GM12875 (cell line): Measurements from ENCODE around the gene P2RY12.
"Not testable (repeated sequence)": the region's sequence is repeated elsewhere in the genome, so short reads cannot be mapped to it uniquely, and the experiment has no call there.

Source experiments
- H3K4me3 ChIP-seq: one replicate; pipeline ENCODE4 v1.5.1; 2011; ENCODE audit warnings: low read depth, low read length, control low read depth
- TF ChIP-seq, protein P1 (sequence below): IDR thresholded peaks from 2 replicates; pipeline ENCODE4 v1.5.1; 2011; ENCODE audit warnings: low read depth, mild to moderate bottlenecking, control low read depth, inconsistent platforms, low read length, moderate library complexity, borderline replicate concordance; ENCODE audit not compliant: insufficient read depth

P2RY12 gene

GRCh38 chr3:151394611-151395010, 10.1 kb upstream of the P2RY12 start:
- H3K4me3 ChIP-seq: no peak overlapping the region
- TF ChIP-seq, protein P1, sequence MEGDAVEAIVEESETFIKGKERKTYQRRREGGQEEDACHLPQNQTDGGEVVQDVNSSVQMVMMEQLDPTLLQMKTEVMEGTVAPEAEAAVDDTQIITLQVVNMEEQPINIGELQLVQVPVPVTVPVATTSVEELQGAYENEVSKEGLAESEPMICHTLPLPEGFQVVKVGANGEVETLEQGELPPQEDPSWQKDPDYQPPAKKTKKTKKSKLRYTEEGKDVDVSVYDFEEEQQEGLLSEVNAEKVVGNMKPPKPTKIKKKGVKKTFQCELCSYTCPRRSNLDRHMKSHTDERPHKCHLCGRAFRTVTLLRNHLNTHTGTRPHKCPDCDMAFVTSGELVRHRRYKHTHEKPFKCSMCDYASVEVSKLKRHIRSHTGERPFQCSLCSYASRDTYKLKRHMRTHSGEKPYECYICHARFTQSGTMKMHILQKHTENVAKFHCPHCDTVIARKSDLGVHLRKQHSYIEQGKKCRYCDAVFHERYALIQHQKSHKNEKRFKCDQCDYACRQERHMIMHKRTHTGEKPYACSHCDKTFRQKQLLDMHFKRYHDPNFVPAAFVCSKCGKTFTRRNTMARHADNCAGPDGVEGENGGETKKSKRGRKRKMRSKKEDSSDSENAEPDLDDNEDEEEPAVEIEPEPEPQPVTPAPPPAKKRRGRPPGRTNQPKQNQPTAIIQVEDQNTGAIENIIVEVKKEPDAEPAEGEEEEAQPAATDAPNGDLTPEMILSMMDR: no peak

DNA sequence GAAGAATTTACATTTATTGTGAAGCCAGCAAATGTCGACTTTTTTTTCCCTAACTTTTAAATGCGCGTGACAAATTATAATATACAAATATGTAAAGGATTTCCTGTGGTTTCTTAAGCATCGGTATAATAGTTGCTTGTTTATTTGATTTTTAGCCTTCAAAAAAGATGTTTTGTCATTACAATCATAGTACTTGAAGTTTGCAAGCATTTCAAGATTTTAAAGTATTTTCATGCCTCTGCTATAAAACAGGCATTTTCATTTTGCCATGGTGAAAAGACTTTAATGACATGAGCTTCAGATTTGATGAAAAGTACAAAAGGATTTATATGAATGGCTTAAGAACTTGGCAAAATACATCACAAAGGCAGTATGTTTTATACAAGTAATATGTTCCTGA, 9.4 kb upstream of the P2RY12 start:
- H3K4me3 ChIP-seq: no peak overlapping the region
- TF ChIP-seq, protein P1: no peak

- TF ChIP-seq, protein P1: no peak
- no peak overlapping the region for H3K4me3 ChIP-seq
Measured at GRCh38 chr3:151393146-151393830, 8.7 kb upstream of the P2RY12 start.

GRCh38 chr3:151392191-151392590, 7.6 kb upstream of the P2RY12 start:
- not testable (repeated sequence) for H3K4me3 ChIP-seq

DNA sequence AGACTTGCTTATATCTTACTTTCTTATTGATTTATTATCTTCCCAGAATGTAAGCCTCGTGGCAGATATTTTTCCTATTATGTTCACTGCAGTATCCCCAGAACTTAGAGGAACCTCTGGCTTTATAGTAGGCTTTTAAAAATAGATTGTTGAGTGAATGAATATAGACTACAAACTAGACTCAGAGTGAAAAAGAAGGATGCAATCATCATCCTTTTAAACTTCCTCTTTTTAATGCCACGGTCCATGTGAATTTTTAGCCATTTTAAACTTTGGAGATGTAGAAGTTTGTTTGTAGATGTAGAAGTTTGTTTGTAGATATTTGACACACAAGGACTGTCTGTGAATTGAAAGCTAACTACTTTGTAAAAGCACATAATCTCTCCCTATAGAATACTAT, 7.2 kb upstream of the P2RY12 start:
- H3K4me3 ChIP-seq: no peak overlapping the region
- TF ChIP-seq, protein P1: no peak

GRCh38 chr3:151387842-151388241, 3.3 kb upstream of the P2RY12 start:
- peak overlapping the region; percentile 41 for H3K4me3 ChIP-seq
- TF ChIP-seq, protein P1: no peak

- peak overlapping the region; percentile 41 for H3K4me3 ChIP-seq
- TF ChIP-seq, protein P1: no peak
Measured at GRCh38 chr3:151387432-151387831, 2.9 kb upstream of the P2RY12 start.
